Neural cell (in vitro differentiated cells): ENCODE measurements around the gene GRAMD2A.

Source experiments
- CTCF ChIP-seq: fragments of 450-650 bp; IDR thresholded peaks from 2 replicates; pipeline ENCODE4 v1.5.1; 2014; ENCODE audit warnings: antibody characterized with exemption, mild to moderate bottlenecking, moderate library complexity; ENCODE audit not compliant: poor library complexity, severe bottlenecking
- POLR2AphosphoS5 ChIP-seq: IDR thresholded peaks from 2 replicates; pipeline ENCODE4 v1.6.1; 2012
- REST ChIP-seq: IDR thresholded peaks from 2 replicates; pipeline ENCODE4 v1.6.1; 2012; ENCODE audit warnings: borderline replicate concordance

GRCh38 chr15:72189250-72189902 lies 8.2 kb downstream of the GRAMD2A start:
- TF ChIP-seq CTCF (no peak), POLR2AphosphoS5 (no peak), REST (no peak)
